Mesothelial cell of epicardium (in vitro differentiated cells): ENCODE results near the gene NQO1. TPM values are rescaled to one million over a fixed set of nuclear protein-coding genes. Genes with fewer than 3 reads are reported as not detected.

Experiments used
- DNase-seq, 2 experiments: peaks; one replicate each; pipeline ENCODE4 v3.0.0; 2021; ENCODE audit warnings: low spot score in 2 of 2; ENCODE audit not compliant: unreplicated experiment in 2 of 2
- H3K27ac Mint-ChIP-seq: 2 replicates; pipeline ENCODE4 v1.8.0; 2021; ENCODE audit warnings: mixed read lengths
- H3K27me3 Mint-ChIP-seq: 2 replicates; pipeline ENCODE4 v1.8.0; 2021; ENCODE audit warnings: low read depth, mixed read lengths
- H3K36me3 Mint-ChIP-seq: 2 replicates; pipeline ENCODE4 v1.8.0; 2021; ENCODE audit warnings: mixed read lengths
- H3K4me1 Mint-ChIP-seq: 2 replicates; pipeline ENCODE4 v1.8.0; 2021; ENCODE audit warnings: mixed read lengths
- H3K4me3 Mint-ChIP-seq: 2 replicates; pipeline ENCODE4 v1.8.0; 2021; ENCODE audit warnings: mild to moderate bottlenecking, moderate library complexity, mixed read lengths
- H3K9me3 Mint-ChIP-seq: 2 replicates; pipeline ENCODE4 v1.8.0; 2021; ENCODE audit warnings: mixed read lengths
- total RNA-seq: library from RNA; stranded (reverse); gene quantifications from 3 replicates; pipeline ENCODE4 v1.2.1, GENCODE V29; 2021
- TF ChIP-seq, protein P1 (sequence below): fragments of 200-600 bp; sonication (generic); IDR thresholded peaks from one replicate; pipeline ENCODE4 v1.5.0; 2021; ENCODE audit warnings: antibody characterized with exemption; ENCODE audit not compliant: unreplicated experiment

Gene NQO1
- total RNA-seq, 1 donor from 2014 or later = 30.9 TPM

DNA sequence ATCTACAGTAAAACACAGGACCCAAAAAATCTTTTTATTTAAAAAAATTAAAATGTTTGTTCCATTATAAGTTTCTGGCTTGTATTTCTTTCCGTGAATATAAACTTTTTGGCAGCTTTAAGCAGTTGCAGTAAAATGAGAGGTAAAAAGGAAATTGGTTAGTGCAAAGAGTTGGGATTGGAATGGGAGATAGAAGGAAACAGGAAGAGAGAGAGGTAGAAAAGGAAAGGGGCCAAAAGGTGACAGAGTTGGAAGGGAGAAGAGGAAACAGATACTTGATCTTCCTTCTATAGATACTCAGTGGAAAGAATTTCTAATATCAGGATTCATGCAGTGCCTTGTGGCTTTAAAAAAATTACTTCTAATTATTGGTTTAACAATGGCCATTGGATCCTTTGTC is 63.5 kb downstream of the NQO1 start:
- Mint-ChIP-seq H3K36me3 (peaks cover 18% of the 10 kb centered on the region), H3K4me1 (no peaks in the 10 kb centered on the region), H3K9me3 (no peaks in the 10 kb centered on the region), H3K27ac (peak overlapping the region; percentile 86), H3K4me3 (no peak overlapping the region), H3K27me3 (no peaks in the 10 kb centered on the region)
- TF ChIP-seq, protein P1, sequence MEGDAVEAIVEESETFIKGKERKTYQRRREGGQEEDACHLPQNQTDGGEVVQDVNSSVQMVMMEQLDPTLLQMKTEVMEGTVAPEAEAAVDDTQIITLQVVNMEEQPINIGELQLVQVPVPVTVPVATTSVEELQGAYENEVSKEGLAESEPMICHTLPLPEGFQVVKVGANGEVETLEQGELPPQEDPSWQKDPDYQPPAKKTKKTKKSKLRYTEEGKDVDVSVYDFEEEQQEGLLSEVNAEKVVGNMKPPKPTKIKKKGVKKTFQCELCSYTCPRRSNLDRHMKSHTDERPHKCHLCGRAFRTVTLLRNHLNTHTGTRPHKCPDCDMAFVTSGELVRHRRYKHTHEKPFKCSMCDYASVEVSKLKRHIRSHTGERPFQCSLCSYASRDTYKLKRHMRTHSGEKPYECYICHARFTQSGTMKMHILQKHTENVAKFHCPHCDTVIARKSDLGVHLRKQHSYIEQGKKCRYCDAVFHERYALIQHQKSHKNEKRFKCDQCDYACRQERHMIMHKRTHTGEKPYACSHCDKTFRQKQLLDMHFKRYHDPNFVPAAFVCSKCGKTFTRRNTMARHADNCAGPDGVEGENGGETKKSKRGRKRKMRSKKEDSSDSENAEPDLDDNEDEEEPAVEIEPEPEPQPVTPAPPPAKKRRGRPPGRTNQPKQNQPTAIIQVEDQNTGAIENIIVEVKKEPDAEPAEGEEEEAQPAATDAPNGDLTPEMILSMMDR = no peak
- no peak for DNase-seq

DNA sequence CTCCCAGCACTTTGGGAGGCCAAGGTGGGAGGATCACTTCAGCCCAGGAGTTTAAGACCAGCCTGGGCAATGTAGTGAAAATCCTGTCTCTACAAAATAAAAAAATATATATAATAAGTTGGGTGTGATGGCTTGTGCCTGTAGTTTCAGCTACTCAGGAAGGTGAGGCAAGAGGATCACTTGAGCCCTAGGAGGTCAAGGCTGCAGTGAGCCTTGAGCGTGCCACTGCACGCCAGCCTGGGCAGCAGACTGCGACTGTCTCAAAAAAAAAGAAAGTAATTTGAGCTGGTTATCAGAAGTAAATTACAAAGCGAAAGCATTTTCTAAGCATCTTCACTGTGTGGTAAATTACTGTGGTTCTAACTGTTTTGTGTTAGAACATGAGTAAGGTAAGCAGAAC is 66.2 kb downstream of the NQO1 start:
- no peak overlapping the region for H3K4me3 Mint-ChIP-seq
- H3K27ac Mint-ChIP-seq = no peak overlapping the region

More for the DNA sequence above, 66.2 kb downstream of the NQO1 start:
- TF ChIP-seq, protein P1 = no peak
- Mint-ChIP-seq H3K36me3 (peaks cover 23% of the 10 kb centered on the region), H3K27me3 (no peaks in the 10 kb centered on the region), H3K9me3 (no peaks in the 10 kb centered on the region), H3K4me1 (no peaks in the 10 kb centered on the region)
- no peak for DNase-seq

Other genes with a start within 250 kb of the NQO1 start
- gene NFAT5, start 160.6 kb downstream of the NQO1 start, total RNA-seq = 82.7 to 92.5 TPM (median 90.6 TPM) in 3 replicates
- 52.9 to 59.4 TPM (median 56.1 TPM) in 3 replicates for gene NOB1, start 28.4 kb upstream of the NQO1 start, total RNA-seq
- gene WWP2, start 35.8 kb upstream of the NQO1 start, total RNA-seq = 32.4 to 39.6 TPM (median 33.8 TPM) in 3 replicates
- 2.2 to 2.4 TPM (median 2.4 TPM) in 3 replicates for gene CLEC18A, start 224.8 kb upstream of the NQO1 start, total RNA-seq